ENCODE measurements around the gene SLITRK3. TPM values are rescaled to one million over a fixed set of nuclear protein-coding genes. Genes with fewer than 3 reads are reported as not detected.

SLITRK3 gene
- total RNA-seq, 1 donor from 2014 or later: under 0.01 TPM

GRCh38 chr3:165202995-165203394 lies 6.8 kb upstream of the SLITRK3 start:
- no peaks in the 10 kb centered on the region for H3K36me3 ChIP-seq (ENCODE audit: control insufficient read depth, insufficient read depth, low read length)
- no peak for TF ChIP-seq CTCF (IDR thresholded peaks at IDR 0.05; ENCODE audit: insufficient read depth, low read length, severe bottlenecking)
- FAIRE-seq: no peak

DNA sequence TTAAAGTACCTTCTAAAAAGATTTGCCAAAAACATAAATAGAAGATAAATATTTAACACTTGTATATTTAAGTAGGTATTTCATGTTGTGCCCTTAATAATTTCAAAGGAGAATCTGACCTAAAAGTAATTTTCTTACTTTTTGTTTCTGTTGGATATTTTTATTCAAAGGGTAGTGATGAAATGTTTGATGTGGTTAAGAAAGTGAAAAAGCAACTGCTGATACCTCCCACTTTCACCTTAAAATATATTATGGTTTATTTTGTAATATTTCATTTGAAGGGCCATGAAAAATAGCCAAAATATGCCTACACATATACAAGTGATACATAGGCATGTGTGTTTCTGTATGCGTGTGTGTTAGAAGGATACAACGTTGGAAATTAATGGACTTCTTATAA lies 5.8 kb upstream of the SLITRK3 start:
- no peak for TF ChIP-seq CTCF (IDR thresholded peaks at IDR 0.05; ENCODE audit: insufficient read depth, low read length, severe bottlenecking)
- Histone ChIP-seq H3K27me3 (ENCODE audit: control insufficient read depth, insufficient read depth, low read length) (no peaks in the 10 kb centered on the region), H3K4me3 (ENCODE audit: low read depth, low read length) (no peak overlapping the region), H3K36me3 (ENCODE audit: control insufficient read depth, insufficient read depth, low read length) (no peaks in the 10 kb centered on the region)
- FAIRE-seq: no peak
- DNase-seq (ENCODE audit: low read depth): no peak

More at GRCh38 chr3:165202995-165203394, 6.8 kb upstream of the SLITRK3 start:
- Histone ChIP-seq H3K4me3 (ENCODE audit: low read depth, low read length) (no peak overlapping the region), H3K27me3 (ENCODE audit: control insufficient read depth, insufficient read depth, low read length) (no peaks in the 10 kb centered on the region)
- no peak for DNase-seq (ENCODE audit: low read depth)

DNA sequence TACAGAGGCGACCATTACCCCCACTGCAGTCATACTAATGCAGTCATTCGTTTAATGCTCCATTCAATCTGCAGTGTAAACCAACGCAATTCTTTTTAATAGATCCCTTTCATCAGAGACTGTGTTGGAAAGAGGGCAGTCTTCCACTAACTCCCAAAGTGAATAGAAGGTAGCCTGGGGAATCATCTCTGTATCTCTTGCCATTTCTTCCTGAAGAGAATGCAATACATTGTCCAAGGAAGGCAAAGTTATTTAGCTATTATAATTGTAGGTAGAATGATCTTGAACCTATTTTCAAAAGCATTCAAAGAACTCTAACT lies 1.3 kb upstream of the SLITRK3 start:
- Histone ChIP-seq H3K4me3 (ENCODE audit: low read depth, low read length) (no peak overlapping the region), H3K36me3 (ENCODE audit: control insufficient read depth, insufficient read depth, low read length) (no peaks in the 10 kb centered on the region), H3K27me3 (ENCODE audit: control insufficient read depth, insufficient read depth, low read length) (peaks cover 39% of the 10 kb centered on the region)
- no peak for FAIRE-seq
- no peak for TF ChIP-seq CTCF (IDR thresholded peaks at IDR 0.05; ENCODE audit: insufficient read depth, low read length, severe bottlenecking)
- DNase-seq (ENCODE audit: low read depth): no peak

GRCh38 chr3:165196577-165197480 lies 645 bp upstream of the SLITRK3 start:
- H3K4me3 ChIP-seq (ENCODE audit: low read depth, low read length): peak overlapping the region; percentile 9
- peaks cover 39% of the 10 kb centered on the region for H3K27me3 ChIP-seq (ENCODE audit: control insufficient read depth, insufficient read depth, low read length)
- H3K36me3 ChIP-seq (ENCODE audit: control insufficient read depth, insufficient read depth, low read length): no peaks in the 10 kb centered on the region
- FAIRE-seq (no peak), DNase-seq (ENCODE audit: low read depth) (no peak)
- TF ChIP-seq CTCF (IDR thresholded peaks at IDR 0.05; ENCODE audit: insufficient read depth, low read length, severe bottlenecking): no peak

DNA sequence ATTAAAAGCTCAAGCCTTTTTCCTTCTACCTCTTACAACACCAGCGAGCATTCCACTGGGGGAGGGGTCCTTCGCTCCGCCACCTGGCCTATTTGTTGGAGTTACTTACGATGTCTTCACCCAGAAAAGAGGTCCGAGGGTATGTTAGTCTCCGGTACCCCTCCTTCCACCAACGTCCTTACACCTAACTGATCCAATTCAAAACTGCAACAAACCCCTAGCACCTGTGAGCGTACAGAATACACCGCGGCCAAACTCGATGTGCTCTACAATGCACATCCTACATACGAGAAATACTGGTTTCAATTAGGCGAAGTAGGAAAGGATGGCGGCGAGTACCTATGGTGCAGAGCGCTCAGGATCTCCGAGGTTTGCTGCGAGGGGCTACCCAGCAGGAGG lies 944 bp downstream of the SLITRK3 start:
- no peak for TF ChIP-seq CTCF (IDR thresholded peaks at IDR 0.05; ENCODE audit: insufficient read depth, low read length, severe bottlenecking)
- no peak for FAIRE-seq
- DNase-seq (ENCODE audit: low read depth): no peak
- Histone ChIP-seq H3K4me3 (ENCODE audit: low read depth, low read length) (no peak overlapping the region), H3K27me3 (ENCODE audit: control insufficient read depth, insufficient read depth, low read length) (peaks cover 39% of the 10 kb centered on the region), H3K36me3 (ENCODE audit: control insufficient read depth, insufficient read depth, low read length) (no peaks in the 10 kb centered on the region)
